DOHH2 (cell line): ENCODE measurements around the gene CARS2.

ENCODE experiments used
- H3F3A ChIP-seq: fragments of 200-600 bp; sonication (generic), shearing (Covaris generic); 2 replicates; pipeline ENCODE4 v1.6.0; 2016; ENCODE audit warnings: antibody characterized with exemption, mild to moderate bottlenecking; ENCODE audit not compliant: control insufficient read depth, insufficient read depth
- H3K27ac ChIP-seq: fragments of 200-600 bp; sonication (generic); 2 replicates; pipeline ENCODE4 v1.5.1; 2014; ENCODE audit warnings: low read depth, mild to moderate bottlenecking, low read length, moderate library complexity
- H3K27me3 ChIP-seq: fragments of 200-600 bp; sonication (generic); 2 replicates; pipeline ENCODE4 v1.6.1; 2014; ENCODE audit warnings: mild to moderate bottlenecking, low read length, mixed read lengths; ENCODE audit not compliant: control insufficient read depth
- H3K36me3 ChIP-seq: fragments of 200-600 bp; sonication (generic); 2 replicates; pipeline ENCODE4 v1.6.1; 2014; ENCODE audit warnings: mild to moderate bottlenecking, low read length, moderate library complexity, mixed read lengths; ENCODE audit not compliant: control insufficient read depth
- H3K4me1 ChIP-seq: fragments of 200-600 bp; sonication (generic); 2 replicates; pipeline ENCODE4 v1.6.1; 2014; ENCODE audit warnings: mild to moderate bottlenecking, low read length, mixed read lengths; ENCODE audit not compliant: control insufficient read depth
- H3K4me2 ChIP-seq: fragments of 200-600 bp; sonication (generic); 2 replicates; pipeline ENCODE4 v1.6.0; 2014; ENCODE audit warnings: mild to moderate bottlenecking, low read length, moderate library complexity
- H3K4me3 ChIP-seq: fragments of 200-600 bp; sonication (generic); 2 replicates; pipeline ENCODE4 v1.5.1; 2014; ENCODE audit warnings: mild to moderate bottlenecking, low read length, mixed read lengths
- H3K79me2 ChIP-seq: fragments of 200-600 bp; sonication (generic); 2 replicates; pipeline ENCODE4 v1.6.1; 2014; ENCODE audit warnings: mild to moderate bottlenecking, low read length, mixed read lengths; ENCODE audit not compliant: control insufficient read depth
- H3K9me2 ChIP-seq: fragments of 200-600 bp; sonication (generic); replicated peaks from 2 replicates; pipeline ENCODE4 v1.6.1; 2014; ENCODE audit warnings: mild to moderate bottlenecking, low read length, mixed read lengths; ENCODE audit not compliant: control insufficient read depth
- H3K9me3 ChIP-seq: fragments of 200-600 bp; sonication (generic); 2 replicates; pipeline ENCODE4 v1.6.1; 2014; ENCODE audit warnings: antibody characterized with exemption, low read length, mixed read lengths; ENCODE audit not compliant: control insufficient read depth, insufficient read depth
- H4K20me1 ChIP-seq: fragments of 200-600 bp; sonication (generic); 2 replicates; pipeline ENCODE4 v1.6.0; 2014; ENCODE audit warnings: low read depth, mild to moderate bottlenecking, antibody characterized with exemption, low read length, moderate library complexity; ENCODE audit not compliant: control insufficient read depth, insufficient read depth
- CTCF ChIP-seq: fragments of 200-600 bp; sonication (generic); IDR thresholded peaks from one replicate; pipeline ENCODE4 v1.5.1; 2014; ENCODE audit warnings: antibody characterized with exemption, mild to moderate bottlenecking, low read depth, low read length; ENCODE audit not compliant: poor library complexity, severe bottlenecking
- EZH2phosphoT487 ChIP-seq: fragments of 200-600 bp; sonication (generic); IDR thresholded peaks from 2 replicates; pipeline ENCODE4 v1.6.1; 2017; ENCODE audit warnings: borderline replicate concordance, mild to moderate bottlenecking, antibody characterized with exemption, low read length, moderate library complexity, mixed read lengths

The CARS2 gene

DNA sequence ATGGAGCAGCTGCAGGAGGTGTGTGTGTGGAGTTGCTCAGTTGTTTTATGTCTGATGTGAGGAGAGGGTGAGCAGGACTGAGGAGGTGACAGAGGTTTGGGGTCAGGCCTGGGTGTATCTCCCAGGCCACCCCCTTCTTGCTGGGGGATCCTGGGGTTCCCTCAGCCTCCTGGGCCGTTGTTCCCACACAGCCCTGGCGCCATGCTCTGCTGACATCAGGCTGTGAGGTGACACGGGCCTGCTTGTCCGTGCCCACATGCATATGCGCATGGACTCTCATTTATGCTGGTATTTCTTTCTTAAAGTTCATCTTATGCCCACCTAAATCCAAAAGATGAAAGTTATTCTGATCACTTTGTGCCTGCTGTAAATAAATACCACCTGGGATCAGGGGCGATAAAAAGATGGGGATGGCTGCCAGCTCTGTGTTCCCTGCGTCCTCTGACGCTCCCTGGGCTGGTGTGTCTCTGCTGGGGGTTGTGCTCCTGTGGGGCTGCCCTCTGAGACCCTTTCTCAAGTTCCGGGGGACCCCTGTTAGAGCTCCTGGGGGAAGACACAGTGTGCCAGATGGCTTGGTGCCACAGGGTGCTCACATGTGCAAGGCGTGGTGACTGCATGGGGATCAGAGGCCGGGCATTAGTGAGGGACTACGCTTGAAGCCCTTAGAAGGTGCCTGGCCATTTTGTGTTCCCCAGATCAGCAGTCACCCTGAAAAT, 78.0 kb downstream of the CARS2 start:
- no peaks in the 10 kb centered on the region for H3F3A ChIP-seq
- H3K4me2 ChIP-seq: no peak overlapping the region
- H3K4me3 ChIP-seq: no peak overlapping the region
- H3K27me3 ChIP-seq: no peaks in the 10 kb centered on the region
- no peaks in the 10 kb centered on the region for H4K20me1 ChIP-seq
- TF ChIP-seq CTCF (no peak), EZH2phosphoT487 (no peak)
- H3K4me1 ChIP-seq: no peaks in the 10 kb centered on the region
- no peaks in the 10 kb centered on the region for H3K79me2 ChIP-seq
- H3K9me3 ChIP-seq: no peaks in the 10 kb centered on the region
- no peaks in the 10 kb centered on the region for H3K9me2 ChIP-seq
- H3K27ac ChIP-seq: no peak overlapping the region
- 0 out of 2 replicates have a peak, but pooled peaks cover 2% of the 10 kb centered on the region for H3K36me3 ChIP-seq

- H4K20me1 ChIP-seq: no peaks in the 10 kb centered on the region
These were observed 78.6 kb downstream of the CARS2 start for GRCh38 chr13:110627351-110627750.

DNA sequence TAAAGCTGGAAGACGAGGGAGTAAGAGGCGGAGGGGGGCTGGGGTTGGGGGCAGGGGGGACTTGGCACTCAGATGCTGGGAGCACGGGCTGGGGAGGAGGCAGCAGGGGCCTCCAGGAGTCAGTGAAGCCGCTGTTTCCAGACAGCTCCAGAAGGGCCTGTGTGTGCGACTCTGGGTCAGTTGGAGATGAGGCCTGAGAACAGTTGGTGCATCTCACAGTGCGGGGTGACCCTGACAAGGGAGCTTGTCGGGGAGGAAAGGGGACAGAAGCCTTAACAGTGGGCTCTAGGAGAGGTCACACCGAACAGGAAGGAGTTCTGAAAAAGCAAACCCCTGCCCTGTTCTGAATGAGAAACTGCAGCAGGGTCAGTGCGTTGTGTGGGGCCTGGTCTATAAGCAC, 79.4 kb downstream of the CARS2 start:
- H3K4me2 ChIP-seq: no peak overlapping the region
- no peaks in the 10 kb centered on the region for H3K4me1 ChIP-seq
- no peak overlapping the region for H3K27ac ChIP-seq
- 0 out of 2 replicates have a peak, but pooled peaks cover 2% of the 10 kb centered on the region for H3K79me2 ChIP-seq
- H3K9me3 ChIP-seq: no peaks in the 10 kb centered on the region
- H3K9me2 ChIP-seq: no peaks in the 10 kb centered on the region
- no peak overlapping the region for H3K4me3 ChIP-seq
- no peaks in the 10 kb centered on the region for H3F3A ChIP-seq
- H3K27me3 ChIP-seq: no peaks in the 10 kb centered on the region
- TF ChIP-seq EZH2phosphoT487 (no peak), CTCF (no peak)
- H4K20me1 ChIP-seq: no peaks in the 10 kb centered on the region
- H3K36me3 ChIP-seq: 0 out of 2 replicates have a peak, but pooled peaks cover 2% of the 10 kb centered on the region

More at GRCh38 chr13:110627351-110627750, 78.6 kb downstream of the CARS2 start:
- Histone ChIP-seq H3K4me3 (no peak overlapping the region), H3K9me3 (no peaks in the 10 kb centered on the region), H3K4me2 (no peak overlapping the region), H3K4me1 (no peaks in the 10 kb centered on the region), H3K27me3 (no peaks in the 10 kb centered on the region), H3F3A (no peaks in the 10 kb centered on the region), H3K27ac (no peak overlapping the region), H3K9me2 (no peaks in the 10 kb centered on the region), H3K36me3 (0 out of 2 replicates have a peak, but pooled peaks cover 2% of the 10 kb centered on the region), H3K79me2 (0 out of 2 replicates have a peak, but pooled peaks cover 2% of the 10 kb centered on the region)
- no peak for TF ChIP-seq CTCF
- no peak for TF ChIP-seq EZH2phosphoT487
